NCI-H2171 treated with DMSO at 0.1 percent for 48 hours (cell line): ENCODE measurements around the gene RPUSD3.
A peak's percentile ranks its signal among the peaks of the same experiment; 100 is the strongest.
"Not testable (repeated sequence)": the region's sequence is repeated elsewhere in the genome, so short reads cannot be mapped to it uniquely, and the experiment has no call there.

ENCODE experiments used
- DNase-seq: peaks from one replicate; lab custom pipeline; 2025; lab: John Stamatoyannopoulos, UW

RPUSD3 gene

GRCh38 chr3:9865125-9865637 lies 21.4 kb upstream of the RPUSD3 start:
- not testable (repeated sequence) for DNase-seq

- peak; percentile 40 for DNase-seq
These were observed 20.6 kb upstream of the RPUSD3 start for GRCh38 chr3:9864200-9864927.

- no peak for DNase-seq
These were observed 19.4 kb upstream of the RPUSD3 start for GRCh38 chr3:9863058-9863772.

- DNase-seq, result no peak
These were observed 18.7 kb upstream of the RPUSD3 start for GRCh38 chr3:9862391-9863057.

GRCh38 chr3:9861626-9862130 lies 17.9 kb upstream of the RPUSD3 start:
- DNase-seq, result no peak

- no peak for DNase-seq
These were observed 17.4 kb upstream of the RPUSD3 start for GRCh38 chr3:9861201-9861600.

- no peak for DNase-seq
These were observed 15.8 kb upstream of the RPUSD3 start for GRCh38 chr3:9859530-9860025.

GRCh38 chr3:9855594-9855993 lies 11.8 kb upstream of the RPUSD3 start:
- no peak for DNase-seq

- DNase-seq, result peak; percentile 22
These were observed 10.6 kb upstream of the RPUSD3 start for GRCh38 chr3:9854291-9854940.

- no peak for DNase-seq
These were observed 8.7 kb upstream of the RPUSD3 start for GRCh38 chr3:9852528-9852927.

- not testable (repeated sequence) for DNase-seq
These were observed 8.1 kb upstream of the RPUSD3 start for GRCh38 chr3:9851926-9852325.

- DNase-seq, result not testable (repeated sequence)
These were observed 7.6 kb upstream of the RPUSD3 start for GRCh38 chr3:9851383-9851782.

GRCh38 chr3:9848860-9849259 lies 5.1 kb upstream of the RPUSD3 start:
- DNase-seq, result peak; percentile 9

- not testable (repeated sequence) for DNase-seq
These were observed 4.1 kb upstream of the RPUSD3 start for GRCh38 chr3:9847870-9848269.

- no peak for DNase-seq
These were observed 3.2 kb upstream of the RPUSD3 start for GRCh38 chr3:9846931-9847488.

- no peak for DNase-seq
These were observed 2.4 kb upstream of the RPUSD3 start for GRCh38 chr3:9846231-9846630.

- no peak for DNase-seq
These were observed 2.8 kb downstream of the RPUSD3 start for GRCh38 chr3:9841015-9841414.

- DNase-seq, result no peak
These were observed 5.0 kb downstream of the RPUSD3 start for GRCh38 chr3:9838856-9839255.

- no peak for DNase-seq
These were observed 5.9 kb downstream of the RPUSD3 start for GRCh38 chr3:9837701-9838582.
